ENCODE data around the gene TM9SF1.

GRCh38 chr14:24179961-24180796, 15.1 kb downstream of the TM9SF1 start:
- TF ChIP-seq CTCF (IDR thresholded peaks at IDR 0.05) (no peak), EZH2phosphoT487 (IDR thresholded peaks at IDR 0.05) (no peak)
